Measurements from ENCODE around the gene EFHC1. TPM values are rescaled to one million over a fixed set of nuclear protein-coding genes. Genes with fewer than 3 reads are reported as not detected.

Gene EFHC1
- total RNA-seq, 2 donors from 2014 or later = 11.5 to 17.4 TPM

GRCh38 chr6:52389626-52390360, 30.3 kb upstream of the EFHC1 start:
- peak overlapping the region; percentile 22 to 69 (median 58) for H3K27ac ChIP-seq
- intact Hi-C loops (cut with DNase I) = no loop called here
- no peaks in the 10 kb centered on the region for H3K9me3 ChIP-seq
- no peaks in the 10 kb centered on the region for H3K27me3 ChIP-seq
- WGBS, 2 donors = 2 to 6% methylated on average over 8 of the region's 8 CpGs
- DNase-seq (peak; percentile 75 to 84 (median 82)), ATAC-seq (peak; percentile 89)
- TF ChIP-seq CTCF (IDR thresholded peaks at IDR 0.05) = peak in 4 of 7 experiments; percentile 30 to 49 (median 41)
- TF ChIP-seq POLR2A (IDR thresholded peaks at IDR 0.05) = no peak
- no peaks in the 10 kb centered on the region for H3K36me3 ChIP-seq (replicated peaks in 1 of 2; ENCODE audit: insufficient read depth in 1 of 2, low read depth in 2 of 2)
- H3K4me1 ChIP-seq = peaks cover 31% of the 10 kb centered on the region
- no peak overlapping the region for H3K4me3 ChIP-seq

GRCh38 chr6:52390361-52390727, 29.8 kb upstream of the EFHC1 start:
- no peak for ATAC-seq
- no peak for TF ChIP-seq CTCF (IDR thresholded peaks at IDR 0.05)
- TF ChIP-seq POLR2A (IDR thresholded peaks at IDR 0.05) = no peak
- Histone ChIP-seq H3K9me3 (no peaks in the 10 kb centered on the region), H3K27me3 (no peaks in the 10 kb centered on the region), H3K4me3 (no peak overlapping the region), H3K27ac (peak overlapping the region in 3 of 4 donors; percentile 22 to 69 (median 67)), H3K36me3 (replicated peaks in 1 of 2; ENCODE audit: insufficient read depth in 1 of 2, low read depth in 2 of 2) (no peaks in the 10 kb centered on the region), H3K4me1 (peaks cover 31% of the 10 kb centered on the region)
- intact Hi-C loops (cut with DNase I) = no loop called here
- WGBS, 2 donors = 10 to 22% methylated on average over 4 of the region's 4 CpGs
- DNase-seq = peak in 1 of 4 donors; percentile 17

- Histone ChIP-seq H3K9me3 (no peaks in the 10 kb centered on the region), H3K27ac (no peak overlapping the region), H3K27me3 (no peaks in the 10 kb centered on the region), H3K4me1 (peaks cover 31% of the 10 kb centered on the region), H3K36me3 (replicated peaks in 1 of 2; ENCODE audit: insufficient read depth in 1 of 2, low read depth in 2 of 2) (no peaks in the 10 kb centered on the region), H3K4me3 (no peak overlapping the region)
- ATAC-seq (no peak), DNase-seq (no peak)
- TF ChIP-seq POLR2A (IDR thresholded peaks at IDR 0.05) = no peak
- TF ChIP-seq CTCF (IDR thresholded peaks at IDR 0.05) = no peak
- intact Hi-C loops (cut with DNase I) = no loop called here
- WGBS, 2 donors = 27 to 89% methylated on average over 1 of the region's 1 CpG
These were observed 28.5 kb upstream of the EFHC1 start for GRCh38 chr6:52391599-52391998.

- ATAC-seq = no peak
- no peak for TF ChIP-seq CTCF (IDR thresholded peaks at IDR 0.05)
- TF ChIP-seq POLR2A (IDR thresholded peaks at IDR 0.05) = no peak
- H3K4me3 ChIP-seq = no peak overlapping the region
- no peak overlapping the region for H3K27ac ChIP-seq
- WGBS, 2 donors = 63 to 67% methylated on average over 1 of the region's 1 CpG
- H3K36me3 ChIP-seq (replicated peaks in 1 of 2; ENCODE audit: insufficient read depth in 1 of 2, low read depth in 2 of 2) = no peaks in the 10 kb centered on the region
- intact Hi-C loops (cut with DNase I) = no loop called here
- H3K27me3 ChIP-seq = no peaks in the 10 kb centered on the region
- peaks cover 27% of the 10 kb centered on the region for H3K4me1 ChIP-seq
- no peaks in the 10 kb centered on the region for H3K9me3 ChIP-seq
- no peak for DNase-seq
These were observed 27.2 kb upstream of the EFHC1 start for GRCh38 chr6:52392944-52393343.

GRCh38 chr6:52393780-52394179, 26.4 kb upstream of the EFHC1 start:
- no peak for DNase-seq

More at GRCh38 chr6:52393780-52394179, 26.4 kb upstream of the EFHC1 start:
- peaks cover 19% of the 10 kb centered on the region for H3K4me1 ChIP-seq
- TF ChIP-seq CTCF (IDR thresholded peaks at IDR 0.05) (no peak), POLR2A (IDR thresholded peaks at IDR 0.05) (no peak)
- no peak overlapping the region for H3K27ac ChIP-seq
- ATAC-seq = no peak
- no peaks in the 10 kb centered on the region for H3K9me3 ChIP-seq
- H3K4me3 ChIP-seq = no peak overlapping the region
- WGBS, 2 donors = 88 to 100% methylated on average over 1 of the region's 1 CpG
- H3K36me3 ChIP-seq (replicated peaks in 1 of 2; ENCODE audit: insufficient read depth in 1 of 2, low read depth in 2 of 2) = no peaks in the 10 kb centered on the region
- intact Hi-C loops (cut with DNase I) = no loop called here
- no peaks in the 10 kb centered on the region for H3K27me3 ChIP-seq
